Breast epithelium (tissue), 3 donors: ENCODE data around the gene C2CD3.

Experiments
- POLR2A ChIP-seq: fragments of 450-650 bp; IDR thresholded peaks from one replicate; pipeline ENCODE4 v1.6.1; 2016; ENCODE audit warnings: antibody characterized with exemption, mild to moderate bottlenecking, moderate library complexity
- POLR2AphosphoS5 ChIP-seq, 3 donors: sonication (generic); formaldehyde crosslinking; IDR thresholded peaks; one replicate each; pipeline ENCODE4 v1.6.1; 2017; ENCODE audit warnings: antibody characterized with exemption in 3 of 3
- TF ChIP-seq, protein P1 (sequence below), 3 donors: fragments of 450-650 bp; IDR thresholded peaks; one replicate each; pipeline ENCODE4 v1.5.1; 2016 to 2017; ENCODE audit warnings: antibody characterized with exemption in 3 of 3, mild to moderate bottlenecking in 3 of 3, moderate library complexity in 3 of 3

DNA sequence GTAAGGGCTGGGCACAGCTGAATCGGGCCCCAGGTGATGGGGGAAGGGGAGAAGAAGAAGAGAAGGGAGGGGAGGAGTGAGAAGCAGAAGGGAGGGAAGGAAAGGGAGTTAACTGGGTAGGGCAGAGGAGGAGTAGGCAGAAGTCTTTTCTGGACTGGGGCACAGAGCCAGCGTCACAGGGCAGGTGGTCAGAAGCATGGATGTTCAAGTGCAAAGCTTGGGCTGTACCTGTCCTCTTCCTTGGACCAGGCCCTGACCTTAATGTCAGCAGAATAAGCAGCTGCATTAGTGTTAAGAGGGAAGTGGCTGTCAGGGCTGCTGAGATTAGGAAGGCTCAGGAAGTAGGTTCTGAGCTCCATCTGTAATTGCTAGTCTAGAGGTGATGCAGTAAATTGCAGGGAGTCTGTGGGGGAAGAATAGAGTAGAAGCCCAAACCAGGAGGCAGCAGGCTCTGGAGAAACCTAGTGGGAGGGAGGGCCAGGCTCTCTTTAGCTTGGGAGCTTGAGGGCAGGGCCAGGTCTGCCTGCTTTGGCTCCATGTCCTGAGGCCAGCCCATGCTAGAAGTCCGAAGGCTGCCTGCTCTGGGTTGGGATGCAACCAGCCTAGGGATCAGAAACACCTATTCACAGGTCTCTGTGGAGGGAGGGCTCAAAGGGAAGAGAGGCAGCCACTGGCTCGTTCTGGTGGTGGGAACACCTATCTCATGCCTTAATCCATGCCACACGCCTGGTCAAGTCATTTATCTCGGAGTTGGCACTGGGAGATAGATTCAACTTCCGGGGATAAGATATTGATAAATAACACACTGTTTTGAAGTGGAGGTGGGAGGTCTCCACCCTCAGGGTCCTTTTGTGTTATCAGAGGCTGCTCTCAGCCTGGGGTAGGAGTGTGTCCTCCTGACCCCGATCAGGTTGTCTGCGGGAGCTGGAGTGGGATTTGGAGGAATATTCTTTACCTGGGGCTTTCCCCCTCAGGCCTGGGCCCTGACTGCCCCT lies 160.2 kb downstream of the C2CD3 start:
- TF ChIP-seq, protein P1, sequence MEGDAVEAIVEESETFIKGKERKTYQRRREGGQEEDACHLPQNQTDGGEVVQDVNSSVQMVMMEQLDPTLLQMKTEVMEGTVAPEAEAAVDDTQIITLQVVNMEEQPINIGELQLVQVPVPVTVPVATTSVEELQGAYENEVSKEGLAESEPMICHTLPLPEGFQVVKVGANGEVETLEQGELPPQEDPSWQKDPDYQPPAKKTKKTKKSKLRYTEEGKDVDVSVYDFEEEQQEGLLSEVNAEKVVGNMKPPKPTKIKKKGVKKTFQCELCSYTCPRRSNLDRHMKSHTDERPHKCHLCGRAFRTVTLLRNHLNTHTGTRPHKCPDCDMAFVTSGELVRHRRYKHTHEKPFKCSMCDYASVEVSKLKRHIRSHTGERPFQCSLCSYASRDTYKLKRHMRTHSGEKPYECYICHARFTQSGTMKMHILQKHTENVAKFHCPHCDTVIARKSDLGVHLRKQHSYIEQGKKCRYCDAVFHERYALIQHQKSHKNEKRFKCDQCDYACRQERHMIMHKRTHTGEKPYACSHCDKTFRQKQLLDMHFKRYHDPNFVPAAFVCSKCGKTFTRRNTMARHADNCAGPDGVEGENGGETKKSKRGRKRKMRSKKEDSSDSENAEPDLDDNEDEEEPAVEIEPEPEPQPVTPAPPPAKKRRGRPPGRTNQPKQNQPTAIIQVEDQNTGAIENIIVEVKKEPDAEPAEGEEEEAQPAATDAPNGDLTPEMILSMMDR (IDR thresholded peaks at IDR 0.05), result no peak
- TF ChIP-seq POLR2A (no peak), POLR2AphosphoS5 (IDR thresholded peaks at IDR 0.05) (no peak)
